GM12891 (cell line): Measurements from ENCODE around the gene OR2AK2.

ENCODE experiments used
- POLR2A ChIP-seq: IDR thresholded peaks from 2 replicates; pipeline ENCODE4 v1.6.1; 2011; ENCODE audit warnings: low read depth, low read length, control low read depth
- POLR2AphosphoS5 ChIP-seq: IDR thresholded peaks from 2 replicates; pipeline ENCODE4 v1.6.1; 2011; ENCODE audit warnings: low read depth, low read length, control low read depth

- TF ChIP-seq POLR2A = no peak
- TF ChIP-seq POLR2AphosphoS5 = no peak
Measured at GRCh38 chr1:248015803-248016202, 50.8 kb downstream of the OR2AK2 start.
